Measurements from ENCODE around the gene PRDM9. TPM values are rescaled to one million over a fixed set of nuclear protein-coding genes. Genes with fewer than 3 reads are reported as not detected.
"Not testable (repeated sequence)": the region's sequence is repeated elsewhere in the genome, so short reads cannot be mapped to it uniquely, and the experiment has no call there.

The PRDM9 gene
- total RNA-seq, 2 experiments from 2014 or later = not detected

DNA sequence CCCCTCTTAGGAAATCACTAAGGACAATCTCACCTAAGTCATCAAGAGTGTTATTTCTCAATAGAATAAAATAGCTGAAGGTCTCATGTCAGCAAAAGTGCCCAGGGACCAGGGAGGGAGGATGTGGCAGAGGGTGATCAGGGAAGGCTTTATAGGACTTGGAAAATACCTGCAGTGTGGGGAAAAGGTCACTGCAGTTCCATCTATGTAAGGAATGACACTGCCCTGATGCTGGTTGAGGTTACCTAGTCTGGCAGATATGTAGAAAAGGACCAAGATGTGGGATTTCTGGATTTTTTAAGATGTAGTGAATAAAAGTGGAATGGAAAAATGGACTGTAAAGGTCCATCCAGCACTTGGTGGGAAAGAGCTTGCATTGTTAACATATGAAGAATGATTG lies 18.3 kb downstream of the PRDM9 start:
- no peak overlapping the region for H3K4me3 Mint-ChIP-seq
- TF ChIP-seq, protein P1, sequence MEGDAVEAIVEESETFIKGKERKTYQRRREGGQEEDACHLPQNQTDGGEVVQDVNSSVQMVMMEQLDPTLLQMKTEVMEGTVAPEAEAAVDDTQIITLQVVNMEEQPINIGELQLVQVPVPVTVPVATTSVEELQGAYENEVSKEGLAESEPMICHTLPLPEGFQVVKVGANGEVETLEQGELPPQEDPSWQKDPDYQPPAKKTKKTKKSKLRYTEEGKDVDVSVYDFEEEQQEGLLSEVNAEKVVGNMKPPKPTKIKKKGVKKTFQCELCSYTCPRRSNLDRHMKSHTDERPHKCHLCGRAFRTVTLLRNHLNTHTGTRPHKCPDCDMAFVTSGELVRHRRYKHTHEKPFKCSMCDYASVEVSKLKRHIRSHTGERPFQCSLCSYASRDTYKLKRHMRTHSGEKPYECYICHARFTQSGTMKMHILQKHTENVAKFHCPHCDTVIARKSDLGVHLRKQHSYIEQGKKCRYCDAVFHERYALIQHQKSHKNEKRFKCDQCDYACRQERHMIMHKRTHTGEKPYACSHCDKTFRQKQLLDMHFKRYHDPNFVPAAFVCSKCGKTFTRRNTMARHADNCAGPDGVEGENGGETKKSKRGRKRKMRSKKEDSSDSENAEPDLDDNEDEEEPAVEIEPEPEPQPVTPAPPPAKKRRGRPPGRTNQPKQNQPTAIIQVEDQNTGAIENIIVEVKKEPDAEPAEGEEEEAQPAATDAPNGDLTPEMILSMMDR (IDR thresholded peaks at IDR 0.05) = no peak
- intact Hi-C loops (cut with micrococcal nuclease) = no loop called here
- no peak overlapping the region for H3K27ac Mint-ChIP-seq
- no peak for ATAC-seq
- H3K4me1 Mint-ChIP-seq (ENCODE audit: low read depth) = no peaks in the 10 kb centered on the region
- POLR2A ChIA-PET = no interaction called here
- peaks cover 20% of the 10 kb centered on the region for H3K9me3 Mint-ChIP-seq
- H3K36me3 Mint-ChIP-seq (ENCODE audit: low read depth) = no peaks in the 10 kb centered on the region
- H3K27me3 Mint-ChIP-seq = no peaks in the 10 kb centered on the region
- CTCF ChIA-PET = no interaction called here
- DNase-seq = no peak

DNA sequence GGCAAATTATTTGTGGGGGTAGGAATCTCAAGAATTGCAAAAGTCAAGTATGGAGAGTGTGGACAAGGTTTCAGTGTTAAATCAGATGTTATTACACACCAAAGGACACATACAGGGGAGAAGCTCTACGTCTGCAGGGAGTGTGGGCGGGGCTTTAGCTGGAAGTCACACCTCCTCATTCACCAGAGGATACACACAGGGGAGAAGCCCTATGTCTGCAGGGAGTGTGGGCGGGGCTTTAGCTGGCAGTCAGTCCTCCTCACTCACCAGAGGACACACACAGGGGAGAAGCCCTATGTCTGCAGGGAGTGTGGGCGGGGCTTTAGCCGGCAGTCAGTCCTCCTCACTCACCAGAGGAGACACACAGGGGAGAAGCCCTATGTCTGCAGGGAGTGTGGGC lies 19.2 kb downstream of the PRDM9 start:
- DNase-seq; H3K4me3 Mint-ChIP-seq; intact Hi-C loops (cut with micrococcal nuclease); H3K4me1 Mint-ChIP-seq (ENCODE audit: low read depth); H3K27me3 Mint-ChIP-seq; CTCF ChIA-PET; H3K27ac Mint-ChIP-seq; POLR2A ChIA-PET; H3K36me3 Mint-ChIP-seq (ENCODE audit: low read depth); ATAC-seq: not testable (repeated sequence)
- H3K9me3 Mint-ChIP-seq = peaks cover 19% of the 10 kb centered on the region

DNA sequence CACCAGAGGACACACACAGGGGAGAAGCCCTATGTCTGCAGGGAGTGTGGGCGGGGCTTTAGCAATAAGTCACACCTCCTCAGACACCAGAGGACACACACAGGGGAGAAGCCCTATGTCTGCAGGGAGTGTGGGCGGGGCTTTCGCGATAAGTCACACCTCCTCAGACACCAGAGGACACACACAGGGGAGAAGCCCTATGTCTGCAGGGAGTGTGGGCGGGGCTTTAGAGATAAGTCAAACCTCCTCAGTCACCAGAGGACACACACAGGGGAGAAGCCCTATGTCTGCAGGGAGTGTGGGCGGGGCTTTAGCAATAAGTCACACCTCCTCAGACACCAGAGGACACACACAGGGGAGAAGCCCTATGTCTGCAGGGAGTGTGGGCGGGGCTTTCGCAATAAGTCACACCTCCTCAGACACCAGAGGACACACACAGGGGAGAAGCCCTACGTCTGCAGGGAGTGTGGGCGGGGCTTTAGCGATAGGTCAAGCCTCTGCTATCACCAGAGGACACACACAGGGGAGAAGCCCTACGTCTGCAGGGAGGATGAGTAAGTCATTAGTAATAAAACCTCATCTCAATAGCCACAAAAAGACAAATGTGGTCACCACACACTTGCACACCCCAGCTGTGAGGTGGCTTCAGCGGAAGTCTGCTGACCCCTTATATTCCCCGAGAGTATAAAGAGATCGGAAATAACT lies 20.0 kb downstream of the PRDM9 start:
- H3K27me3 Mint-ChIP-seq; DNase-seq; H3K36me3 Mint-ChIP-seq (ENCODE audit: low read depth); CTCF ChIA-PET; intact Hi-C loops (cut with micrococcal nuclease); ATAC-seq; H3K27ac Mint-ChIP-seq; H3K4me1 Mint-ChIP-seq (ENCODE audit: low read depth); POLR2A ChIA-PET; H3K4me3 Mint-ChIP-seq: not testable (repeated sequence)
- peaks cover 19% of the 10 kb centered on the region for H3K9me3 Mint-ChIP-seq

DNA sequence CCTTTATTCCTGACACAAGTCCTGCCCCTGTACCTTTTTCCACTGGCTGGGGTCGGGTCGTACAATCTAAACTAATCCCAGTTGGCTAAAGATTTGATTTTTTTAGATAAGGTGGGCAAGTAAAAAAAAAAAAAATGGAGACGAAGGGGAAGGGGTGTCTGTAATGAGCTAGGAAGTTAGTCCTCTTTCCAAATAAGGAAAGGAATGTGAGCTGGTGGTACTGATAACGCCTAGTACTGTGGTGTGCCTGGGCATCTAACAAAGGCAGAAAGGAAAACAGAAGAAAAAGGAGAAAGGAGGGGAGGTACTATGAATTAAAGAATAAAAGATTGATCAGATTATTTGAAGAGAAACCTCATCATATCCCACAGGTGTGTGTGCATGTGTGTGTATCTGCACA lies 21.3 kb downstream of the PRDM9 start:
- Mint-ChIP-seq H3K36me3 (ENCODE audit: low read depth) (no peaks in the 10 kb centered on the region), H3K27me3 (no peaks in the 10 kb centered on the region), H3K4me3 (no peak overlapping the region), H3K4me1 (ENCODE audit: low read depth) (no peaks in the 10 kb centered on the region), H3K9me3 (peaks cover 16% of the 10 kb centered on the region), H3K27ac (no peak overlapping the region)
- ChIA-PET POLR2A (no interaction called here), CTCF (no interaction called here)
- TF ChIP-seq, protein P1 (IDR thresholded peaks at IDR 0.05) = no peak
- ATAC-seq (no peak), DNase-seq (no peak)
- intact Hi-C loops (cut with micrococcal nuclease) = no loop called here

DNA sequence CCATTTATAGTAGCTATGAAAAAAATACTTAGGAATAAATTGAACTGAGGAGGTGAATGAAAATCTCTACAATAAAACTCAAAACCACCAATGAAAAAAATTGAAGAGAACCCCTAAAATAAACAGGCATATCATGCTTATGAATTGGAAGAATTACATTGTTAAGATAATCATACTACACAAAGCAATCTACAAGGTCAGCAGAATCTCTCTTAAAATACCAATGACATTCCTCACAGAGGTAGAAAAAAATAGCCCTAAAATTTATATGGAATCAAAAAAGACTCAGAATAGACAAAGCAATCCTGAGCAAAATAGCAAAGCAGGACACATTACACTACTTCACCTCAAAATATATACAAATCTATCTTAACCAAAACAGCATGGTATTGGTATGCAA lies 23.2 kb downstream of the PRDM9 start:
- H3K4me3 Mint-ChIP-seq = no peak overlapping the region
- CTCF ChIA-PET = no interaction called here

DNA sequence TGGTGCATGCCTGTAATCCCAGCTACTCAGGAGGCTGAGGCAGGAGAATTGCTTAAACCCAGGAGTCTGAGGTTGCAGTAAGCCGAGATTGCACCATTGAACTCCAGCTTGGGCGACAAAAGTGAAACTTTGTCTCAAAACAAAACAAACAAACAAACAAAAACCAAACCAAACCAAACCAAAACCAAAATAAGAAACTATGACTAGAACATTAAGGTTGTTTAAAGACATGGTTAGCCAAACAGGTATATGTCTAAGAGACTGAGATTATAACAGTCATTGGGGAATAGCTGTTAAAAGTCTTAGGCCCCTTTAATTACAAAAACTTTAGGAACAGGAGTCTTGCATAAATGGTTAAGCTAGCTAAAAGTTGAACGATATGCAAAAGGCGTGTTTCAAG lies 63.6 kb downstream of the PRDM9 start:
- intact Hi-C loops (cut with micrococcal nuclease) = no loop called here

More for the DNA sequence above, 23.2 kb downstream of the PRDM9 start:
- H3K27me3 Mint-ChIP-seq = no peaks in the 10 kb centered on the region
- H3K9me3 Mint-ChIP-seq = peaks cover 8% of the 10 kb centered on the region
- TF ChIP-seq, protein P1 (IDR thresholded peaks at IDR 0.05) = no peak
- no peaks in the 10 kb centered on the region for H3K36me3 Mint-ChIP-seq (ENCODE audit: low read depth)
- intact Hi-C loops (cut with micrococcal nuclease) = no loop called here
- H3K4me1 Mint-ChIP-seq (ENCODE audit: low read depth) = no peaks in the 10 kb centered on the region
- ATAC-seq (no peak), DNase-seq (no peak)
- POLR2A ChIA-PET = no interaction called here
- H3K27ac Mint-ChIP-seq = no peak overlapping the region

More for the DNA sequence above, 63.6 kb downstream of the PRDM9 start:
- no peak overlapping the region for H3K4me3 Mint-ChIP-seq
- TF ChIP-seq, protein P1 (IDR thresholded peaks at IDR 0.05) = no peak
- no peak overlapping the region for H3K27ac Mint-ChIP-seq
- no peak for DNase-seq
- no peak for ATAC-seq
- ChIA-PET CTCF (no interaction called here), POLR2A (no interaction called here)
- H3K4me1 Mint-ChIP-seq (ENCODE audit: low read depth) = no peaks in the 10 kb centered on the region
- no peaks in the 10 kb centered on the region for H3K27me3 Mint-ChIP-seq
- H3K9me3 Mint-ChIP-seq = peaks cover 7% of the 10 kb centered on the region
- H3K36me3 Mint-ChIP-seq (ENCODE audit: low read depth) = no peaks in the 10 kb centered on the region
